GM12801 (cell line): ENCODE data around the gene RASD1.

Source experiments
- CTCF ChIP-seq: IDR thresholded peaks from one replicate; pipeline ENCODE4 v1.5.1; 2011; ENCODE audit warnings: control low read depth; ENCODE audit not compliant: insufficient read length; ENCODE audit errors: extremely low read depth

Gene RASD1

DNA sequence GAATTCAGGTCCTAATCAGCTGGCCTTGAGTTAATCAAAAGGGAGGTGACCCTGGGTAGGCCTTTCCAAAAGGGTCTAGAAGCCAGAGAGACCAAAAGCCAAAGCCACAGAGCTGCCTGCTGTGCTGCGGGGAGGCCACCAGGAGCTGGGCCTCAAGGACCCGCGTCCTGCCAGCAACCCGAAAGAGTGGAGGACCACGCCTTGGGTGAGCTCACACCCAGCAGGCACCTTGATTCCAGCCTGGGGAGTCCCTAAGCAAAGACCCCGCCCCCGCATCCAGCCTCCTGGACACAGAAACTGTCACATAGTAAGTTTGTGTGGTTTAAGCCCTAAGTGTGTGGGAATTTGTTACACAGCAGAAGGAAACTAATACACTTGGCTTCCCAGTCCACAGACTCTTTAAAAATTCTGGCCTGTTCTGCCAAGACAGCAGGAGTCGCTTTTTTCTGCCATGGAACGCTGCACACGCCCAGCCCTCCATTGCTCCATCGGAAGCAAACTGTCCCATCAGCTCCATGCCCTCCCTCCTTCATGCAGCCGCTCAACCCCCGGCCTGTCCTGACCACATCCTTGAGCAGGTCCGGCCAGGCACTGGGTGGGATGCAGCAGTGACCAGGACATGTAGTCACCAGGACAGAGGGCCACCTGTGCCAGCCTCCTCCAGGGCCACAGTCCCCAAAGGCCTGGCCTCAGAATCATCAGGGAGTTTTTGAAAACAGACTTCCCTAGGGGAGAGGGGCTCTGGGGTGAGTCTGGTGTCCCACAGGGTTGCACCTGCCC lies 20.9 kb upstream of the RASD1 start:
- no peak for TF ChIP-seq CTCF

DNA sequence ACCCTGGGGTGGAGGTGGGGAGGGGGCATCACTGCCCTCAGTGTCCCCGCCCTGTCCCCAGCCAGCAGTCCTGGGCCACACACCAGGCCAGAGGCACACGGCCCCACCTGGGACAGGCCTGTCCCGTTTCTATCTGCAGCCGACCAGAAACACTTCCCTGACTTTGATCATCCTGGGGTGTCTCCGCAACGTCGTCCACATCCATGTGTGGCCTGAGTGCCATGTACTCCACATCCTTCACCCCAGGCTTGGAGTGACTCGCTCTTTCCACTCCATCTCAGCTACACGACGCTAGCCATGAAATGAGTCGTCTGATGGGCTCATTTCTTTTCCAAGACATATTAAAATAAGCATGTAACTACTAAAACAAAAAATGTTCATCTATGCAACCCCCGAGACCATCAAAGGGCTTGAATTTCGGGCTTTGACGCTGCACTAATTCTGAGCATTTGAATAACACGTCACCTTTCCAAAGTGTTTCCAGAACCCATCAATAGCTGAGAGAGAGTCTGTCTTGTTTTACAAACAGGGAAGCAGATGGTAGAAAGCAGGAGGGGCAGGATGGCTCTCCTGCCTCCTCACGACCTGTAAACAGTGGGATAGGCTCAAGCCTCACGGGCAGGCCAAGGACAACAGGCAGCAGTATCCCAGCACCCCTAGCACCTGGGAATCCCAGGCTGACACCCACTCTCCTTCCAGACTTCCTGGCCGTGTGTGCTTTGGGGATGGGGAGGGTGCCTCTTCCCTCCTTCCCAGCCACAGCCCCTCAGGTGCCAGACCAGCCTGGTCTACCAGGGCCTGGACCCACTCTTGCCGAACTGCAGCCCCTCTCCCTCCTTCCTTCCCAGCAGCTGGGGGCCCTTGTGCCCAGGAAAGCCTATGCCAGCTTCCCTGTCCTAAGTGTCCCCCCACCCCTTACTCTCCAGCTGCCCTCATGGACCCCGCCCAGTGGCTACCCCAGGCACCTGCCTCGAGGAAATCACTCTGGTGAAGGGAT lies 20.0 kb upstream of the RASD1 start:
- no peak for TF ChIP-seq CTCF

GRCh38 chr17:17514993-17515933 lies 19.1 kb upstream of the RASD1 start:
- no peak for TF ChIP-seq CTCF

DNA sequence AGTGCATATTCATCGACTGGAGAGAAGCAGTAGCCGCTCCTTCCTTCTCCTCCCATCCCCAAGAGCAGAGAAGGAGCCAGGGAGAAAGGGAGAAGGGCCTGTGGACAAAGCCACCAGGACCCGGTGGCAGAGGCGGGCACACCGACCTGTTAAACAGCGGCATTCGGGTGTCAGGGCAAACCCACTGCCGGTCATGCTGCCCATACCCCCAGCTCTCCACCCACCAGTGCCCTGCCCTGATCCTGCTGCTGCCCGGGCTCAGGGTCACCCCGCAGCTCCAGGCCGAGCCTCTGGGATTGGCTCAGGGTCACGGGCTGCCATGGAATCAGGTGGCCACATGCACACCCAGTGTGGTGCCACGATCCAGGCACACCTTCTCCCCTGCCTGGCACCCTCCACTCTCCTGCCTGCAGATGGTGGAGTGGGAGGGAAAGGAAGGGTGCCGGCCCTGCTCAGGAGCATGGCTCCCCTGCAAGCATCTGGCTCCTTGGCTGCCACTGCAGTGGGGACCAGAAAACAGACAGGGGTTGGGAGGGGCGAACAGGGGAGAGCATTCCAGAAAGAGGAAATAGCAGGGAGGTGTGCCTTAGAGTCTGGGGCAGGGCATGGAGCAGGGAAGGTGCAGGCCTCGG lies 18.3 kb upstream of the RASD1 start:
- TF ChIP-seq CTCF: no peak

DNA sequence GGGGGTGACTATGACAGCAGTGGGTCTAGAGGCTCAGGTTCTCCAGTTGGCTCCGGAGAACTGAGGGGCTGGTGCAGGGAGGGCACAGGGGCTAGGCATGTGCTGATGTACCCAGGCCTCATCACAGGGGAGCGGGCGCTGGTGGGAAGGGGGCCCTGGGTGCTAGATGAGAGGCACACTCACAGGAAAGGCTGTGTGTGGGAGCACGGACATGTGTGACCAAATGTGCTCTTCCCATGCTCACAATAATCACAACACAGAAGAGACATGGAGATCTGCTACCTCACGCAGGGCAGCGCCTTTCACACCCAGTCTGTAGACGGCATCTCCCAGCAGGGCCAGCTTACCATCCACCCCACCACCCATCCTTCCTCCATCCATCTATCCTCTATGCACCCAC lies 17.4 kb upstream of the RASD1 start:
- no peak for TF ChIP-seq CTCF

DNA sequence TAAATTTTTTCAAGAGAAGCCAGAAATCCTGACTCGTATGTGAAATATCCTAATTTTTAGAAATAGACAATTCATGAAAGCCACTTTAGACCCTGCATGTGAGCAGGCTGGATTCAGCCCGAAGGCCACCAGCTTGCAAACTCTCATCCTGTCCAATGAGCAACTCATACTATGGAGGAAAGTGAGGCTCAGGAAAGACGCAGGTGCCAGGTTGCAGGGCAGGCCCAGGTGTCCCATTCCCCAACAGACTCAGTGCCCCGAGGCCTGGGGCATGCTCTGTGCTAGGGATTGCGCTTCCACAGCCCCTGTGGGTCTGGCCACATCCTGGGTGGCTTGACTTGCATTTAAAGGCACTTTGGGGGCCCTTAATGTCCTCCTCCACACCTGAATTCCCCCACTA lies 16.7 kb upstream of the RASD1 start:
- no peak for TF ChIP-seq CTCF
